B cell (primary cell): ENCODE data around the gene PTPRN2. TPM values are rescaled to one million over a fixed set of nuclear protein-coding genes. Genes with fewer than 3 reads are reported as not detected.

Source experiments
- ATAC-seq: fragments of 200-7000 bp; cut with Tn5 transposase; one replicate; pipeline ENCODE4 v1.10.0; 2021; ENCODE audit warnings: low read depth, mild to moderate bottlenecking, moderate number of reproducible peaks, moderate library complexity
- CTCF ChIA-PET: fragments of 350-600 bp; sonication (Branson Sonifier 250); formaldehyde crosslinking; loops from one replicate; lab custom pipeline; 2021; ENCODE audit warnings: antibody characterized with exemption, inconsistent platforms; lab: Charles Lee
- POLR2A ChIA-PET: fragments of 350-600 bp; sonication (Branson Sonifier 250); formaldehyde crosslinking; loops from one replicate; lab custom pipeline; 2021; ENCODE audit warnings: antibody characterized with exemption; lab: Charles Lee
- DNase-seq: peaks from one replicate; pipeline ENCODE4 v3.0.0; 2013
- H2AFZ ChIP-seq: 2 replicates; pipeline ENCODE4 v1.6.1; 2012; ENCODE audit warnings: mild to moderate bottlenecking, low read depth, low read length; ENCODE audit not compliant: insufficient read depth, poor library complexity, severe bottlenecking
- H3K27ac ChIP-seq, 2 donors: 1 replicate in 1 of 2; 2 replicates in 1 of 2; pipeline ENCODE4 v1.5.1; 2012 to 2013; ENCODE audit warnings: low read length in 2 of 2, mild to moderate bottlenecking in 2 of 2, moderate library complexity in 1 of 2
- H3K27me3 ChIP-seq, 4 experiments: fragments of 200-600 bp in 1 of 4; sonication (generic) in 1 of 4; replicated peaks in 1 of 4; 1 replicate in 2 of 4; 2 replicates in 2 of 4; pipeline versions ENCODE4 v1.6.1 to v1.7.0; 2013 to 2016; ENCODE audit warnings: low read length in 3 of 4, mild to moderate bottlenecking in 2 of 4, mixed read lengths in 1 of 4, moderate library complexity in 1 of 4; ENCODE audit not compliant: insufficient read depth in 4 of 4, control insufficient read depth in 3 of 4; ENCODE audit errors: control extremely low read depth in 1 of 4
- H3K36me3 ChIP-seq, 2 experiments: replicated peaks in 1 of 2; 1 replicate in 1 of 2; 2 replicates in 1 of 2; pipeline versions ENCODE4 v1.6.1 to v1.7.1; 2013; ENCODE audit warnings: low read length in 1 of 2; ENCODE audit not compliant: insufficient read depth in 2 of 2, control insufficient read depth in 1 of 2; ENCODE audit errors: control extremely low read depth in 1 of 2, extremely low read depth in 1 of 2
- H3K4me1 ChIP-seq, 2 donors: fragments of 200-600 bp in 1 of 2; sonication (generic) in 1 of 2; 1 replicate in 1 of 2; 2 replicates in 1 of 2; pipeline versions ENCODE4 v1.5.1 to v1.6.1; 2013 to 2017; ENCODE audit warnings: low read length in 2 of 2; ENCODE audit not compliant: control insufficient read depth in 2 of 2, insufficient read depth in 2 of 2
- H3K4me2 ChIP-seq: replicated peaks from 2 replicates; pipeline ENCODE3; 2012; ENCODE audit warnings: mild to moderate bottlenecking, low read depth, low read length; ENCODE audit not compliant: poor library complexity, severe bottlenecking
- H3K4me3 ChIP-seq, 5 experiments: fragments of 200-600 bp in 1 of 5; sonication (generic) in 1 of 5; 1 replicate in 3 of 5; 2 replicates in 2 of 5; pipeline versions ENCODE4 v1.5.1 to v1.7.0; 2011 to 2016; ENCODE audit warnings: low read length in 4 of 5, mild to moderate bottlenecking in 4 of 5, low read depth in 2 of 5, control low read depth in 1 of 5, moderate library complexity in 1 of 5; ENCODE audit not compliant: insufficient read depth in 1 of 5; ENCODE audit errors: control extremely low read depth in 1 of 5, extremely low read depth in 1 of 5
- H3K79me2 ChIP-seq: fragments of 200-600 bp; sonication (generic); one replicate; pipeline ENCODE4 v1.6.0; 2016; ENCODE audit warnings: low read length; ENCODE audit not compliant: control insufficient read depth, insufficient read depth
- H3K9ac ChIP-seq: fragments of 200-600 bp; sonication (generic); 2 replicates; pipeline ENCODE4 v1.6.1; 2017; ENCODE audit warnings: mild to moderate bottlenecking, low read length, moderate library complexity
- H3K9me3 ChIP-seq, 3 donors: one replicate each; pipeline versions ENCODE4 v1.6.1 to v1.7.1; 2013; ENCODE audit warnings: low read length in 2 of 3; ENCODE audit not compliant: control insufficient read depth in 2 of 3, insufficient read depth in 1 of 3; ENCODE audit errors: control extremely low read depth in 1 of 3
- H4K20me1 ChIP-seq: 2 replicates; pipeline ENCODE4 v1.6.0; 2012; ENCODE audit warnings: mild to moderate bottlenecking, low read length; ENCODE audit not compliant: insufficient read depth, control insufficient read depth, poor library complexity, severe bottlenecking
- H3K27ac Mint-ChIP-seq: one replicate; pipeline ENCODE4 v1.8.0; 2021; ENCODE audit warnings: mixed read lengths
- H3K27me3 Mint-ChIP-seq: one replicate; pipeline ENCODE4 v1.8.0; 2021; ENCODE audit warnings: mixed read lengths
- H3K4me1 Mint-ChIP-seq: one replicate; pipeline ENCODE4 v1.8.0; 2021; ENCODE audit warnings: mixed read lengths
- H3K4me3 Mint-ChIP-seq: one replicate; pipeline ENCODE4 v1.8.0; 2021; ENCODE audit warnings: mixed read lengths
- H3K9me3 Mint-ChIP-seq: one replicate; pipeline ENCODE4 v1.8.0; 2022; ENCODE audit warnings: mixed read lengths; ENCODE audit not compliant: insufficient read depth
- EZH2 ChIP-seq: IDR thresholded peaks from 2 replicates; pipeline ENCODE4 v1.6.1; 2012; ENCODE audit warnings: borderline replicate concordance, low read depth, mild to moderate bottlenecking, moderate library complexity, low read length; ENCODE audit not compliant: insufficient read depth, poor library complexity, severe bottlenecking
- WGBS: methylation state at CpG from one replicate; pipeline ENCODE4 v1.1.5; 2013; ENCODE audit warnings: missing lambda C conversion rate; ENCODE audit not compliant: insufficient coverage; 5-methylcytosine and 5-hydroxymethylcytosine counted together
- intact Hi-C: fragments of 100-400 bp; cut with micrococcal nuclease; formaldehyde crosslinking; loops from one replicate; pipeline ENCODE4 v1.10.0; 2022
- polyA plus RNA-seq: library from polyadenylated mRNA; depleted of rRNA; stranded (reverse); fragments of >200 nt; gene quantifications from 2 replicates; pipeline ENCODE4 v1.2.3, GENCODE V29; 2012
- total RNA-seq, 2 donors: library from RNA; stranded (reverse); fragments of 120-200 nt in 1 of 2; gene quantifications; 1 replicate in 1 of 2; 2 replicates in 1 of 2; pipeline versions ENCODE4 v1.2.3 to v1.2.4, GENCODE V29; 2013 to 2022
- TF ChIP-seq, protein P1 (sequence below): fragments of 200-600 bp; IDR thresholded peaks from one replicate; pipeline ENCODE4 v1.8.0; 2022; ENCODE audit warnings: antibody characterized with exemption, mild to moderate bottlenecking

Gene PTPRN2
- total and polyA plus RNA-seq, 2 donors (not counting 1 experiment from before 2014, with no cell fraction given): 2.0 to 5.0 TPM

GRCh38 chr7:158142657-158143056 lies 445.0 kb downstream of the PTPRN2 start:
- no peak overlapping the region for H2AFZ ChIP-seq
- no peaks in the 10 kb centered on the region for H3K4me1 Mint-ChIP-seq
- H3K27ac Mint-ChIP-seq: no peak overlapping the region
- WGBS: 97% methylated on average over 11 of the region's 12 CpGs
- no peak overlapping the region for H3K4me3 ChIP-seq
- H4K20me1 ChIP-seq: no peaks in the 10 kb centered on the region
- H3K9me3 Mint-ChIP-seq: peaks cover 3% of the 10 kb centered on the region
- H3K9me3 ChIP-seq: peaks cover 0 to 89% (median 0%) of the 10 kb centered on the region in 3 donors
- no peak overlapping the region for H3K27ac ChIP-seq
- DNase-seq (no peak), ATAC-seq (no peak)
- no peaks in the 10 kb centered on the region for H3K36me3 ChIP-seq
- TF ChIP-seq EZH2: no peak
- TF ChIP-seq, protein P1, sequence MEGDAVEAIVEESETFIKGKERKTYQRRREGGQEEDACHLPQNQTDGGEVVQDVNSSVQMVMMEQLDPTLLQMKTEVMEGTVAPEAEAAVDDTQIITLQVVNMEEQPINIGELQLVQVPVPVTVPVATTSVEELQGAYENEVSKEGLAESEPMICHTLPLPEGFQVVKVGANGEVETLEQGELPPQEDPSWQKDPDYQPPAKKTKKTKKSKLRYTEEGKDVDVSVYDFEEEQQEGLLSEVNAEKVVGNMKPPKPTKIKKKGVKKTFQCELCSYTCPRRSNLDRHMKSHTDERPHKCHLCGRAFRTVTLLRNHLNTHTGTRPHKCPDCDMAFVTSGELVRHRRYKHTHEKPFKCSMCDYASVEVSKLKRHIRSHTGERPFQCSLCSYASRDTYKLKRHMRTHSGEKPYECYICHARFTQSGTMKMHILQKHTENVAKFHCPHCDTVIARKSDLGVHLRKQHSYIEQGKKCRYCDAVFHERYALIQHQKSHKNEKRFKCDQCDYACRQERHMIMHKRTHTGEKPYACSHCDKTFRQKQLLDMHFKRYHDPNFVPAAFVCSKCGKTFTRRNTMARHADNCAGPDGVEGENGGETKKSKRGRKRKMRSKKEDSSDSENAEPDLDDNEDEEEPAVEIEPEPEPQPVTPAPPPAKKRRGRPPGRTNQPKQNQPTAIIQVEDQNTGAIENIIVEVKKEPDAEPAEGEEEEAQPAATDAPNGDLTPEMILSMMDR: no peak
- no peaks in the 10 kb centered on the region for H3K27me3 Mint-ChIP-seq
- ChIA-PET POLR2A (no interaction called here), CTCF (no interaction called here)
- H3K79me2 ChIP-seq: no peaks in the 10 kb centered on the region
- no peaks in the 10 kb centered on the region for H3K4me1 ChIP-seq
- no peak overlapping the region for H3K4me3 Mint-ChIP-seq
- no peaks in the 10 kb centered on the region for H3K27me3 ChIP-seq
- no peak overlapping the region for H3K9ac ChIP-seq
- no peak overlapping the region for H3K4me2 ChIP-seq
- intact Hi-C loops: no loop called here

DNA sequence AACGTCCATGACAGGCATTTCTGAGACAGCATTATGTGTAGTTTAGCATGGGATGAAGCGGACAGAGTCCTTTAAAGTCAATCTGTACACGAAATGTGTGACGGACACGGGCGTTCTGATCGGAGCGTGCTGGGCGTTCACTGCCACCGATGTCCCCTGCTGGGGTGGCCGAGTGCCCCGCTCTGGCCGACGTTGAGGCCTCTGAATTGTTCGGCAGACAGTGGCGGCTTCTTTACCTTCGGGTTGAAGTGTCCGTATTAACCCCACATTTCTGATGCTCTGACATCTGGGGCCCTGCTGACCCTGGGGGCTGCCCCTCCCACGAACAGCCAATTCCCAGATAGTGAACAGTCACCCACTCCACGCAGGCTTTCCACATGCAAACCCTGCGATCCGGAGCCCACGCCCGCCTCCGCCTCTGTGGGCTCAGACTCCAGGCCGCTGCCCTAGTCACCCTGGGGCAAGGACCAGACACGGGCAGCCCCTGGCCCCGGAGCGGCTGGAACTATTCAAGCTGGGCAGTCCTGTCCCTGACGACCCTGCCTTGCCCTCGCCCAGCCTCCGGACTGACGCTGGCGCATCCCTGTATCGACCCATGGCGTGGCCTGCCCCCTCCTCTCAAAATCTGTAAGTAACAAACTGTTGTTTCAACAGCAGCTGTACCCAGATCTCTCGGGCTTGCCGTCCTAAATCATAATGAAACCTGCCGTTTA lies 445.7 kb downstream of the PTPRN2 start:
- H3K27me3 Mint-ChIP-seq: no peaks in the 10 kb centered on the region
- no peaks in the 10 kb centered on the region for H4K20me1 ChIP-seq
- no peak overlapping the region for H3K4me3 ChIP-seq
- intact Hi-C loops: no loop called here
- TF ChIP-seq, protein P1: no peak
- TF ChIP-seq EZH2: no peak
- ATAC-seq (no peak), DNase-seq (no peak)
- whole genome bisulfite sequencing: 92% methylated on average over 39 of the region's 39 CpGs
- no peaks in the 10 kb centered on the region for H3K36me3 ChIP-seq
- H3K27me3 ChIP-seq: no peaks in the 10 kb centered on the region
- H3K4me1 ChIP-seq: no peaks in the 10 kb centered on the region
- H3K27ac Mint-ChIP-seq: no peak overlapping the region
- H3K27ac ChIP-seq: no peak overlapping the region
- H3K9me3 Mint-ChIP-seq: peaks cover 3% of the 10 kb centered on the region
- H3K4me2 ChIP-seq: no peak overlapping the region
- H3K4me3 Mint-ChIP-seq: no peak overlapping the region
- CTCF ChIA-PET: no interaction called here
- no peak overlapping the region for H2AFZ ChIP-seq
- H3K4me1 Mint-ChIP-seq: no peaks in the 10 kb centered on the region
- H3K79me2 ChIP-seq: no peaks in the 10 kb centered on the region
- H3K9me3 ChIP-seq: peaks cover 0 to 84% (median 0%) of the 10 kb centered on the region in 3 donors
- H3K9ac ChIP-seq: no peak overlapping the region
- POLR2A ChIA-PET: no interaction called here
